Measurements from ENCODE around the gene IFI6.
"Not testable (repeated sequence)": the region's sequence is repeated elsewhere in the genome, so short reads cannot be mapped to it uniquely, and the experiment has no call there.

The IFI6 gene

DNA sequence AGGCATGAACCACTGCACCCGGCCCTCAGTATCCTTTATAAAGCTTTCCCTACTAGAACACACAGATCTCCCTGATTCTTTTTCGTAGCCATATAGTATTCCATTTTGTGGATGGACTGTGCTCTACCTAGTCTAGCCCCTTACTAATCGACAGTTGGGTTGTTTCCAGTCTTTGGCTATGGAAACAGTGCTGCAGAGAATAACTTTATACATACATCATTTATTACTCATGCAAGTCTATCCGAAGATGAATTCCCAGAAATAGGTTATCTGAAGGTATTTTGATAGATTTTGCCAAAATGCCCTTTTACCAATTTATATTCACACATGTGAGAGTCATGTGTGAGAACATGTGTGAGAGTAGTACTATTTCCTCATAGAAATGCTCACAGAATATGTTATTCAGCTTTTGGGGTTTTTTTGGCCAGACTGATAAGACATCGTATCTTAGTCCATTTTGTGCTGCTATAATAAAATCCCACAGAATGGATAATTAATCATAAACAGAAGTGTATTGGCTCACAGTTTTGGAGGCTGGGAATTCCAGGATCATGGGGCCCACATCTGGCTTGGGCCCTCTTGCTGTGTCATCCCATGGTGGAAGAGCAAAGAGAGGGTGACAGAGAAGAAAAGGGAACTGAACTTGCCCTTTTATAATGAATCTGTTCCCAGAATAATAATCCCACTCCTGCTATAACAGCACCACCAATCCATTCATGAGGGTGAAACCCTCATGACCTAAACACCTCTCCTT is 19.7 kb downstream of the IFI6 start:
- DNase-seq (ENCODE audit: low read depth in 1 of 2, low spot score in 1 of 2) = no peak

DNA sequence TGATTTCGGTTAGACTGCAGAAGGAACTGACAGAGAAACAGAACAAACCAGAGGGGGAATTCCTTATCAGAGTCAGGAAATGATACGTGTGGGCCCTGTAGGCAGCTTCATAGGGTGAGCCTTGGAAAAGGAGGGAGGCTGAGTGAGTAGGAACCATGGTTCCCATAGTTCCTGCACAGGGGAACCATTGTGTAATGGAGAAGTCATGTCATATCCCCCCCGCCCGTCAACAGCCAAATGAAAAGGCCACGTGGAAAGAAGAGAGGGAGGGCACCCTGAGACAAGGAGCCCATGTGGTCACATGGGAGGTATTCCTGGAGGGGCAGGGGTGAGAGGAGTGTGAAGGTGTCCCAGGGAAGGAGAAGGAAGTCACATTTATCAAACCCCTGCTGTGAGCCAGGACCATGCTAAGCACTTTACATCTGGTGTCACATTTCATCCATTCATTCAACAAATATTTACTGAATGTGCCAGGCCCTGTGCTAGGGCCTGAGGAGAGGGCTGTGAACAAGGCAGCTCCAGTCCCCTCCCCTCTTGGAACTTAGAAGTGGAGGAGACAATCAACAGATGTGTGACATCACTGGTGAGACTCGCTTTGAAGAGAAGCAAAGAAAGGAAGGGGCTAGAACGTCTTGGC is 21.3 kb downstream of the IFI6 start:
- no peak for DNase-seq (ENCODE audit: low read depth in 1 of 2, low spot score in 1 of 2)

DNA sequence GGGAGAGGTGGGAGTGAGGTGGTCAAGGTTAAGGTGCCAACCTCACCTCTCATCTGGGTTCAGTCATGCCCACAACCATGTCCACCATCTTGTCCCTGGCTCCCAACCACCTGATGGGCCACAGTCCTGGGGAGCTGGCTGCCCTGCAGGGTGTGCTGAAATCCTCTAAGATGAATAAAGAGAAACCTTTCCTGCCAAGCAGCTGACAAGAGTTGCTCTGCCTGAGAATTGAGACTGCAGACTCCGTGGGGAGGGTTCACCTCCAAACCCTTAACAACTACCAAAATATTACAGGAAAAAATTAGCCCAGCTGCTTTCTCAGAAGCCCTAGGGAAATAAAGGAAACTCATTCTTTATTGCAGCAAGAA is 21.8 kb downstream of the IFI6 start:
- DNase-seq (ENCODE audit: low read depth in 1 of 2, low spot score in 1 of 2) = no peak

DNA sequence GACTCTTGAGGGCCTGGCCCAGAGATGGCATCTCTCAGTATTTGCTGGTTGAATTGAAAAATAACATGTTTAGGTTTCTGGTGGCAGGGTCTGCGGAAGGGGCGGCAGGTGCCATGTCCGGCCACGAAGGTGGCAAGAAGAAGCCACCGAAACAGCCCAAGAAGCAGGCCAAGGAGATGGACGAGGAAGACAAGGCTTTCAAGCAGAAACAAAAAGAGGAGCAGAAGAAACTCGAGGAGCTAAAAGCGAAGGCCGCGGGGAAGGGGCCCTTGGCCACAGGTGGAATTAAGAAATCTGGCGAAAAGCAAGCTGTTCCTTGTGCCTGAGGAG is 22.7 kb downstream of the IFI6 start:
- no peak for DNase-seq (ENCODE audit: low read depth in 1 of 2, low spot score in 1 of 2)

DNA sequence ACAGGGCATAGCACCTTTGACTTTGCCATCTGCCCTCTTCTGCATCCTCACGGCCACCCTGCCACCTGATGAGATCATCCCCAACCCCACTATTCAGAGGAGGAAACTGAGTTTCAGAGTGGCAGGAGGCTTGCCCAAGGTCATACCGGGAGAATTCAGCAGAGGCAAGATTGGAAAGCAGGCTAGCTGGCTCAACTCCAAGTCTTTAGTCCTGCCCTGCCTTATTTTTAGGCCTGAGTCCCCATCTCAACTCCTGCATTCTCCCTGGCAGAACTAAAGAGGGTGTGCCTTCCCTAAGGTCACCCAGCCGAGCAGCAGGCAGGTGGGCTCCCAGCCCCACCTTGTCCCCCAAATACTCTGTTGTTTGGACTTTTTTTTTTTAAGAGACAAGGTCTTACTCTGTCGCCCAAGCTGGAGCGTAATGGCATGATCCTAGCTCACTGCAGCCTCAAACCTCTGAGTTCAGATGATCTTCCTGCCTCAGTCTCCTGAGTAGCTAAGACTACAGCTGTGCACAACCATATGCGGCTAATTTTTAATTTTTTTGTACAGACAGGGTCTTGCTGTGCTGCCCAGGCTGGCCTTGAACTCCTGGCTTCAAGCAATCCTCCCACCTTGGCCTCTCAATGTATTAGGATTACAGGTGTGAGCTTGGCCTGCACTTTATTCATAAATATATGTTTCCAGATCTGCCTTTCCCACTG is 23.2 kb downstream of the IFI6 start:
- no peak for DNase-seq (ENCODE audit: low read depth in 1 of 2, low spot score in 1 of 2)

DNA sequence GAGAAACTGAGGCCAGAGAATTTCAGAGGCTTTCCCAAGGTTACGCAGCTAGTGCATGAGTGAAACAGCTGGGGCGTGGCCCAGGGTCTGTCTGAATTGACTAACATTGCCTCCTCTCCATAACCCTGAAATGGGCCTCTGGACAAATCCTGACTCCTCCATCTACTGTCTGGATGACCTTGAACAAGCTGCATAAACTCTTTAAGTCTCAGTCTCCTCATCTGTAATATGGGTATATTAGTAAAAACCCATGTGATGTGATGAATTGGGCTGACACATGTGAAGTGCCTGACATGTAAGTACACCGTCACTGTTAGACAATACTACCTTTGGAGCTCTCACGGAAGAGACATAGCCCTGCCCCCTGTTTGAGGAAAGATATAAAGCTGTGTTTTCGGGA is 24.7 kb downstream of the IFI6 start:
- DNase-seq (ENCODE audit: low read depth in 1 of 2, low spot score in 1 of 2) = no peak

DNA sequence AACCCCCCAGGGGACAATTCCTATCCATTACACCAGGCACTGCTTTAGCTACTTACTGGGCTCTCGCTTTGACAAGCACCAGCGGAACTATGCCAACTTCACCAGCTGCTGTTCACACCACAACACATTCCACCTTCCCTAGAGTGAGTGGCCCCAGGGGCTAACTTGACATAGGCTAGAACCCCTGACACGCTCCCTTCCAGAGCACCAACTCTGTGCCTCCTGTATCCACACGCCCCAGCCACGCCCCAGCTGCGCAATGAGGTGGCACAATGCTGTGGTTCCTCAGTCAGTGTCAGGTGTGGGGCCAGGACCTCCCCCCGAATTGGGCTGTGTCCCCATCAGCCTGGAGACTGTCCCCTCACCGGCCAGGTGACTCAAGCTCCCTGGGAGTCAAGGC is 25.3 kb downstream of the IFI6 start:
- no peak for DNase-seq (ENCODE audit: low read depth in 1 of 2, low spot score in 1 of 2)

DNA sequence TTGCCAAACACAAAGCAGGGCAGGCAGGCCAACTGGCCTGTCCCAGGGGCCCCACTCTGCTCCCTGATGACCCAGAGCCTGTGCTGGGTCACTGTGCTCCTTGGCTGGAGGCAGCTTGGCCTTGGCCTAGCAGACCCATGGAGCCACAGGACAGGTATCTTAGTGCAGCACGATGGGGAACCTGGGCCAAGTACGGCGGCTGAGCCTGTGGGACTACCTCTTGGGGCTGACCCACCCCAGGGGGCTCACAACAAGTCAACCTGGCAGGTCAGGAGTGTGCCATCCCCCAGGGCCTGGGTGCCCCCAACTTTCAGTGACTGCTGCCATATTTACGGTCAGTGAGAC is 26.9 kb downstream of the IFI6 start:
- DNase-seq (ENCODE audit: low read depth in 1 of 2, low spot score in 1 of 2) = no peak

DNA sequence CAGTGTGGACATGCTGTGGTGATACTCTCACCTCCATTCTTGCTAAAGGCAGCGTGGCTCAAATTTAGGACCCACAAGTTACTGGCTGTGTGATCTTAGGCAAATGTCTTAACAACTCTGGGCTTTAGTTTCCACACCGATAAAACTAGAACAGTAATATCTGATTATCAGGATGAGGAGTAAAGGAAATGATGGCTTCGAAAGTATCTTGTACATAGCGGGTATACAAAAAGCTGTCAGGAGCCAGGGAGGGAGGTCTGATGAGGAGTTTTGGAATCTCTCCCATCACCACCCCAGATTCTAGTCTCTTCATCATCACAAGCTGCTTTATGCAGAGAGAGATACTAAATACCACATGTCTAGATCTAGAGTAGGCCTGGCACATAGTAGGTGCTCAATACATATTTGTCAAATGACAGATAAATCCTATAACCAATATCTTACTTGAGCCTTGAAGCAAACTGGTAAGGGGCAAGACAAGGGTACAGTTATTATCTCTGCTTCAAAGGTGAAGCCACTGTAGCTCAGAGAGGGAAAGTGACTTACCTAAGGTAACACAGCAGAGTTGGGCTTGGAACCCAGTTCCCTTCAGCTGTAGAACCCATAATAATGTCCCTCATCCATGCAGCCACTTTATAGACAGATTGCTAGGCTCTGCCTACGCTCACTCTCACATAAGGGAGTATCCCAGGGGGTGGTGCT is 27.5 kb downstream of the IFI6 start:
- DNase-seq (ENCODE audit: low read depth in 1 of 2, low spot score in 1 of 2) = no peak

DNA sequence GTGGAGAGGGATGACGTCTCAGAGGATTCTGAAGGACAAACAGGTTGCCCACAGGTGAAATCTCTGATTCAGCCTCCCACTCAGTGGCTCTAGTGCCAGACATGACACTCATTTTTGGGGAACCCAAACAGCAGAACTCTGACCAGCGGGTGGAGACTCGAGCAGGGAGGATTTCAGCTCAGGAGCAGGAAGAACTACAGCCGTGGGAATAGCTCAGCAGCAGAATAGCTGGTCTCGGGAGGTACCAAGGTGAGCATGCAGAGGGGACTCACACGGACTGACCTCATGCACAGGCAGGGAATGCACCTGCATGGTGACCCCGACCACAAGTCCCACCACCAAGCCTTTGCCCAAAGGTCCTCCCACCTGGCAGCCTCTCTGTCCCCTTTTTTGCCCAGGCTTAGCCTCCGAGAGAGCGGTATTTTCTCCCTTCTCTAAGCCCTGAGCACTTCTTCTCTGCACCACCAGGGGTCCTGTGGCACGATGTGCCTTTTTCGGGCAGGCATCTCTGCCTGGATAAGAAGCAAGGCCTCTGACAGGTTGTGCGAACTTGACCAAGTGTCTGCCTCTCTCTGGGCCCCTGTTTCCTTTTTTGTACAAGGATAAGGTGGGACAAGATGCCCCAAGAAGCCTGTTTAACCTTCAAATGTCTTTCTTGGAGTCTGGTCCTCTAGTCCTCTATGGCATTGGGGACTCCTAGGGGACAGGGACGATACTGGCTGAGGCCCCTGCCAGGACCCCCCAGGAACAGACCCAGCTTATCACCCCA is 28.2 kb downstream of the IFI6 start:
- DNase-seq (ENCODE audit: low read depth in 1 of 2, low spot score in 1 of 2) = peak; percentile 41 to 53

DNA sequence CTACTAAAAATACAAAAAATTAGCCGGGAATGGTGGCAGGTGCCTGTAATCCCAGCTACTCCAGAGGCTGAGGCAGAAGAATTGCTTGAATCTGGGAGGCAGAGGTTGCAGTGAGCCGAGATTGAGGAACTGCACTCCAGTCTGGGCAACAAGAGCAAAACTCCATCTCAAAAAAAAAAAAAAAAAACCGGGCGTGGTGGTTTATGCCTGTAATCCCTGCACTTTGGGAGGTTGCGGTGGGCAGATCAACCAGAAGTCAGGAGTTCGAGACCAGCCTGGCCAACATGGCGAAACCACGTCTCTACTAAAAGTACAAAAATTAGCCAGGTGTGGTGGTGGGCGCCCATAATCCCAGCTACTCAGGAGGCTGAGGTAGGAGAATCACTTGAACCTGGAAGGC is 31.5 kb downstream of the IFI6 start:
- not testable (repeated sequence) for DNase-seq (ENCODE audit: low read depth in 1 of 2, low spot score in 1 of 2)

DNA sequence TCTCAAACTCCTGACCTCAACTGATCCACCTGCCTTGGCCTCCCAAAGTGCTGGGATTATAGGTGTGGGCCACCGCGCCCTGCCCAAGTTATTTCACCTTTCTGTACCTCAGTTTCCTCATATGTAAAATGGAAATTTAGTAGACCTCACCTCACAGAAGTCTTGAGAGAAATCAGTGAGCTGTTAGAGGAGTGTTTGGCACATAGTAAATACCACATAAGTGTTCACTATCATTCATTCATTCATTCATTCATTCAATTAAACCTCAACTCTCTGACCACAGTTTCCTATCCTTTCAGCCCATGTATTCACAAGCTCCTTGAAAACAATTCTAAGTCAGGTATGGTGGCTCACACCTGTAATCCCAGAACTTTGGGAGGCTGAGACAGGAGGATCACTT is 33.2 kb downstream of the IFI6 start:
- no peak for DNase-seq (ENCODE audit: low read depth in 1 of 2, low spot score in 1 of 2)

DNA sequence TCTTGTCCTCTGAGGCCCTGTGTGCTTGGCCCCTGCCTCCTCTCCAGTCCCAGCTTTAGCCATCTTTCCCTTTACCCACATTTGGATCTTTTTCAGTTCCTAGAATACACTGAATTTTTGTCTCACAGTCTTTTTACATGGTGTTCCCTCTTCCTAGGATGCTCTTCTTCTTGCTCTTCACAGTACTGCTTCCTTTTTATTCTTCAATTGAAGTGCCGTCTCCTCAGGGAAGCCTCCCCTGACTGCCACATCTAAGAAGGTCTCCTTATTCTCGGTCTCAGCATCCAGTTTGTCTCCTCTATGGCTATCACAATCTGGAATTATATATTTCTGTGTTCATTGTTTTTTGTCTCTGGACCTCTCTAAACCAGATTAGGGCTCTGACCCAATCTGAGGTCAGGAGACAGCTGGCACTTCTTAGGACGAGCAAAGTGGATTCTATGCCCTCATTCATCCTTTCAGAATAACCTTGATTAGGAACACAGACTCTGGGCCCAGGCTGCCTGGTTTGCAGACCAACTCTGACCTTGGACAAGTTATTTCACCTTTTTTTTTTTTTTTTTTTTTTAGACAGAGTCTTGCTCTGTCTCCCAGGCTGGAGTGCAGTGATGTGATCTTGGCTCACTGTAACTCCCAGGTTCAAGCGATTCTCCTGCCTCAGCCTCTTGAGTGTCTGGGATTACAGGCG is 33.8 kb downstream of the IFI6 start:
- DNase-seq (ENCODE audit: low read depth in 1 of 2, low spot score in 1 of 2) = no peak

DNA sequence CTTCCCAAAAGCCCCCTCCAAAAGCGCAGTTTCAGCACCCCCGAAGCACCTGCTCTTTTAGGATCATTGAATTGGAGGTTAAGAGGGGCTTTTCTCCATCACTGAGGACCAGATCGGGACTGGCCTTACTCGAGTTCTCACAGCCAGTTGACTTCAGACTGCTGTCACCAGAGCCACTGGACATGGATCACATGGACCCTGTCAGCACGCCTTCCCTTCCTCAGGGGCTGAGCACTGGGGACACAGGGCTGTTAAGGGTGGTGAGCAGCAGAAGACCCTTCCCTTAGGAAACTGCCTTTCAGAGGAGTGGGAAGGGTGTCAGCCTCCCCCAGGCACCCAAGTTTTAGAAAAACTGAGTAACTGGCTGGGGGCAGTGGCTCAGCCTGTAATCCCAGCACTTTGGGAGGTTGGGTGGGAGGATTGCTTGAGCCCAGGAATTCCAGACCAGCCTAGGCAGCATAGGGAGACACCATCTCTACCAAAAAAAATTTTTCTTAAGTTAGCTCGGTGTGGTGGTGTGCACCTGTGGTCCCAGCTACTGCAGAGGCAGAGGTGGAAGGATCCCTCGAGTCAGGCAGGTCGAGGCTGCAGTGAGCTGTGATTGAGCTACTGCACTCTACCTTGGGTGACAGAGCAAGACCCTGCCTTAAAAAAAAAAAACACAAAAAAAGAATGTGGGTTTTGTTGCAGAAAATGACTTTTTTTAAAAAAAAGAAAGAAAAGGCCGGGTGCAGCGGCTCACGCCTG is 36.4 kb downstream of the IFI6 start:
- no peak for DNase-seq (ENCODE audit: low read depth in 1 of 2, low spot score in 1 of 2)

DNA sequence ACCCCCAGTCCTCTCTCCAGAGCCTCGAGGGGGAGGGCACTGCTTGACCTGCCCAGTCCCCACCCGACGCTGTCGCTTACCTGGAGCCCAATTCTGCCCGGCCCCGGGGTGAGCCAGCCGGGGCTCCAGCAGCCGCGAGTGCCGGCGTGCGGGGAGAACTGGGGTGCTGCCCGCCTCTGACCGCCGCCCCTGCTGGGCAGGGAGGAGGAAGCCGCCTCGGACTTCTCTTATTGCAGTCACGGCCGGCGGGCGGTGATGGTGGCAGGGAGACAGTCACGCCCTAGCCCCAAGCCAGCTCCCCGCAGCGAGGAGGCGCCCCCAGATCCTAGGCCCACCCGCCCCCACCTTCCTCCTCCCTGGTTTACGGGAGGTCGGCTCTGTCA is 37.0 kb downstream of the IFI6 start, which contains the start of gene FGR:
FGR (minus strand) TSS at position 201 of the 383 bp plus-strand sequence. CDS start 11,269 bp downstream, outside the sequence.
- no peak for DNase-seq (ENCODE audit: low read depth in 1 of 2, low spot score in 1 of 2)

DNA sequence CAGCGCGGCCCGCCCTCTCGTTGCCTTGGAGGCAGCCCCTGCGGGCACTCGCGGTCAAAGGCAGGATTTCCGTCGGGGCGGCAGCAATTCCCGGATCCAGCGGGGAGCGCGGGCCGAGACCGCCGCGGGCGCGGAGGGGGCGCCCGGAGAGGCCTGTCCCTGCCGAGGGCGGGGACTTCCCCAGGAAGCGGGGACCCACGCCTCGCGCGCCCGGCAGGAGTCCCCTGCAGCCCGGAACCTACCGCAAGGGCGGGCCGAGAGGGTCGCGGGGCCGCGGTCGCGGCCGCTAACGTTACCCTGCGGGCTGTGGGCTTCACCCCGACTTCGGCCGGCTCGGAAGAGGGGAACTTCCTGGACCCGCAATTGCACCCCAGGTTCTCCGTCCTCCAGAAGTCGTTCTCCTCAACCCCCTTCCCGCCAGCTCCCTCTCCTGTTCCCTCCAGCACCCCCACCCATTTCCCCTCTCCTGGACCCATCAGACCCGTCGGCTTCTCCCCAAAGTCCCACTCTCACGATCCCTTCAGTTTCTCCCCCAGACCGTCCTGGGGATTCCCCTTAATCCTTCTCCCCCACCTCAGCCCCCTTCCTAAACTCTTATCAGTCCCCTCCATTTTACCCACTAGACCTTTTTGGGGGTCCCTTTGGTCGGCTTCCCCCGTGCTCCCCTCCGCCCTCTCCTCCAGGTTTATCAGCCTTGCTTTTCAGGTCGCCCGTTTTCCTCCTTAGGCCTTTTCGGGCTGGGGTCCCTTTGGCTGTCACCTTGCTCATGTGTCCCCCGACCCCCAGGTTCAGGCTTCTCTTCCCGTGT is 37.6 kb downstream of the IFI6 start:
- DNase-seq (ENCODE audit: low read depth in 1 of 2, low spot score in 1 of 2) = no peak

DNA sequence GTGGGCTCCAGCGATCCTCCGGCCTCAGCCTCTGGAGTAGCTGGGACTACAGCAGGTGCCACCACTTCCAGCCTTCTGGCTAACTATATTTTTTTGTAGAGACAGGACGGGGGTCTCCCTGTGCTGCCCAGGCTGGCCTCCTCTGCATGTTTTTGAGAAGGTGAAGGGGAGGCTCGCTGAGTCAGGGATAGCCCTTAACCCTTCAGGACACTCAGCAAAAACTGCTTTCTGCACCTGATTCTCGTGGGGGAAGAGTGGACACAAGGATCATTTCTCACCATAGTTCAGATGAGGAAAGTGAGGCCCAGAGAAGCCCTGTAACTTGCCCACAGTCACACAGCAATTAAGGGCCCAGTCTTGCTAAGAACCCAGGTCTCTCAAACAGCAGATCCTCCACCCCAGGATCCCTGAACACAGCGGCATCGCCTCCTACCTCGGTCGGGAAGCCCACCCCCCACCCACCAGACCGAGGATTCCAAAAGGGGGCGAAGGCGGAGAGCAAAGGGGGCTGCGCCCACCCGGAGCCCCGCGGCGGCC is 38.3 kb downstream of the IFI6 start:
- DNase-seq (ENCODE audit: low read depth in 1 of 2, low spot score in 1 of 2) = no peak

DNA sequence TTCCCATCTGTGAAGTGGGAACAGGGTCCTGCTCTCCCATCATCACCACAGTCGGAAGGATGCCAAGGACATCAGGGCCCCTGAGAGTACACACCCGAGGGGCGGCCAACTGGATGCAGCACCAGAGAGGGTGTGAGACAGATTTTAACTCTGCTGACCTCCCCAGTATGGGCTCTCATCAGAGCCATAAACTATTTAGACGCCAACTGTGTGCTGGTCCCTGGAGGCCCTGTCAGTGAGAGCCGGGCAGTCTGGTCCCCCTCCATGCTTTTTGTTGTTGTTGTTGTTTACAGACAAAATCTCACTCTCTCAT is 38.7 kb downstream of the IFI6 start:
- no peak for DNase-seq (ENCODE audit: low read depth in 1 of 2, low spot score in 1 of 2)

Measured in activated CD4-positive, alpha-beta T cell treated with anti-CD3 and anti-CD28 coated beads, Interleukin-2, amount 50 U/mL, for 24 hours (primary cell).